Caco-2 (cell line): ENCODE measurements around the gene PCGF6. TPM values are rescaled to one million over a fixed set of nuclear protein-coding genes. Genes with fewer than 3 reads are reported as not detected.

Experiments used
- BruUV-seq: library from RNA; stranded (reverse); fragments of 400-500 nt; replicated peaks from 2 replicates; lab custom pipeline; 2021; lab: Mats Ljungman, UMichigan
- CTCF ChIA-PET: fragments of 300-600 bp; sonication (Branson Sonifier 250); formaldehyde crosslinking; loops from one replicate; lab custom pipeline; 2022; ENCODE audit warnings: antibody characterized with exemption; lab: Charles Lee
- POLR2A ChIA-PET: fragments of 300-600 bp; sonication (Branson Sonifier 250); formaldehyde crosslinking; loops from one replicate; lab custom pipeline; 2022; ENCODE audit warnings: antibody characterized with exemption; lab: Charles Lee
- DNase-seq, 2 experiments: peaks; one replicate each; pipeline versions ENCODE4 v3.0.0 to v3.0.0-alpha.2; 2020 to 2022
- H3K27me3 ChIP-seq: replicated peaks from 2 replicates; pipeline ENCODE4 v1.6.0; 2011; ENCODE audit warnings: low read length; ENCODE audit not compliant: control insufficient read depth, insufficient read depth
- H3K36me3 ChIP-seq: 2 replicates; pipeline ENCODE4 v1.5.1; 2011; ENCODE audit warnings: low read length; ENCODE audit not compliant: control insufficient read depth, insufficient read depth
- H3K4me1 ChIP-seq: fragments of 250-450 bp; sonication (Bioruptor Pico); 2 replicates; pipeline ENCODE4 v1.5.1; 2020; ENCODE audit warnings: mild to moderate bottlenecking
- H3K4me3 ChIP-seq: 2 replicates; pipeline ENCODE4 v1.5.1; 2011; ENCODE audit warnings: low read depth, mild to moderate bottlenecking, control low read depth, low read length
- H3K9me3 ChIP-seq: fragments of 250-450 bp; sonication (Bioruptor Pico); 2 replicates; pipeline ENCODE4 v1.5.1; 2020; ENCODE audit warnings: mild to moderate bottlenecking, moderate library complexity
- H3K27ac Mint-ChIP-seq: one replicate; pipeline ENCODE4 v1.8.0; 2022; ENCODE audit warnings: mixed read lengths; ENCODE audit not compliant: unreplicated experiment
- H3K27me3 Mint-ChIP-seq: one replicate; pipeline ENCODE4 v1.8.0; 2022; ENCODE audit warnings: mixed read lengths; ENCODE audit not compliant: insufficient read depth, unreplicated experiment
- H3K36me3 Mint-ChIP-seq: one replicate; pipeline ENCODE4 v1.8.0; 2022; ENCODE audit warnings: mild to moderate bottlenecking, mixed read lengths; ENCODE audit not compliant: insufficient read depth, unreplicated experiment
- H3K4me1 Mint-ChIP-seq: one replicate; pipeline ENCODE4 v1.8.0; 2022; ENCODE audit warnings: low read depth, mixed read lengths; ENCODE audit not compliant: unreplicated experiment
- H3K4me3 Mint-ChIP-seq: one replicate; pipeline ENCODE4 v1.8.0; 2022; ENCODE audit warnings: mild to moderate bottlenecking, moderate library complexity, mixed read lengths; ENCODE audit not compliant: unreplicated experiment
- H3K9me3 Mint-ChIP-seq: one replicate; pipeline ENCODE4 v1.8.0; 2022; ENCODE audit warnings: mixed read lengths; ENCODE audit not compliant: unreplicated experiment
- CTCF ChIP-seq, 2 experiments: fragments of 200-600 bp in 1 of 2; IDR thresholded peaks; 1 replicate in 1 of 2; 2 replicates in 1 of 2; pipeline versions ENCODE4 v1.5.1 to v1.8.0; 2011 to 2022; ENCODE audit warnings: antibody characterized with exemption in 1 of 2, control low read depth in 1 of 2, inconsistent platforms in 1 of 2, low read depth in 1 of 2, low read length in 1 of 2, mild to moderate bottlenecking in 1 of 2, moderate library complexity in 1 of 2; ENCODE audit not compliant: insufficient read depth in 1 of 2, severe bottlenecking in 1 of 2, unreplicated experiment in 1 of 2
- intact Hi-C: fragments of 100-400 bp; cut with micrococcal nuclease; formaldehyde crosslinking; loops from one replicate; pipeline ENCODE4 v1.10.0; 2022; ENCODE audit not compliant: unreplicated experiment
- total RNA-seq: library from RNA; stranded (reverse); gene quantifications from 2 replicates; pipeline ENCODE4 v1.2.3, GENCODE V29; 2022

PCGF6 gene
- total RNA-seq, 1 experiment from 2014 or later, result 21.6 TPM

GRCh38 chr10:103394180-103394579, 43.2 kb upstream of the PCGF6 start:
- ChIA-PET CTCF (no interaction called here), POLR2A (no interaction called here)
- peaks cover 23% of the 10 kb centered on the region for H3K4me1 Mint-ChIP-seq
- peaks cover 87% of the 10 kb centered on the region for H3K36me3 Mint-ChIP-seq
- intact Hi-C loops, result no loop called here
- no TSS peak for BruUV-seq
- H3K36me3 ChIP-seq, result peaks cover 2% of the 10 kb centered on the region
- no peak overlapping the region for H3K27ac Mint-ChIP-seq
- TF ChIP-seq CTCF (IDR thresholded peaks at IDR 0.05; ENCODE audit: insufficient read depth in 1 of 2, low read depth in 1 of 2, low read length in 1 of 2, severe bottlenecking in 1 of 2, unreplicated experiment in 1 of 2), result no peak
- H3K9me3 Mint-ChIP-seq, result no peaks in the 10 kb centered on the region
- H3K27me3 ChIP-seq, result no peaks in the 10 kb centered on the region
- no peak overlapping the region for H3K4me3 ChIP-seq
- no peak for DNase-seq
- no peak overlapping the region for H3K4me3 Mint-ChIP-seq
- no peaks in the 10 kb centered on the region for H3K9me3 ChIP-seq
- H3K27me3 Mint-ChIP-seq, result no peaks in the 10 kb centered on the region
- peaks cover 7% of the 10 kb centered on the region; the same call in 1 of the 2 replicates for H3K4me1 ChIP-seq

GRCh38 chr10:103382769-103383168, 31.8 kb upstream of the PCGF6 start:
- no TSS peak for BruUV-seq
- H3K27me3 Mint-ChIP-seq, result no peaks in the 10 kb centered on the region
- intact Hi-C loops, result no loop called here
- no peaks in the 10 kb centered on the region for H3K27me3 ChIP-seq
- ChIA-PET POLR2A (no interaction called here), CTCF (no interaction called here)
- H3K4me1 ChIP-seq, result no peaks in the 10 kb centered on the region
- H3K36me3 Mint-ChIP-seq, result peaks cover 21% of the 10 kb centered on the region
- no peaks in the 10 kb centered on the region for H3K36me3 ChIP-seq
- no peak overlapping the region for H3K4me3 Mint-ChIP-seq
- H3K27ac Mint-ChIP-seq, result no peak overlapping the region
- no peak for TF ChIP-seq CTCF (IDR thresholded peaks at IDR 0.05; ENCODE audit: insufficient read depth in 1 of 2, low read depth in 1 of 2, low read length in 1 of 2, severe bottlenecking in 1 of 2, unreplicated experiment in 1 of 2)
- H3K4me1 Mint-ChIP-seq, result no peaks in the 10 kb centered on the region
- no peaks in the 10 kb centered on the region for H3K9me3 ChIP-seq
- H3K9me3 Mint-ChIP-seq, result no peaks in the 10 kb centered on the region
- DNase-seq, result no peak
- no peak overlapping the region for H3K4me3 ChIP-seq

- Mint-ChIP-seq H3K27me3 (no peaks in the 10 kb centered on the region), H3K9me3 (no peaks in the 10 kb centered on the region), H3K27ac (no peak overlapping the region), H3K36me3 (peaks cover 21% of the 10 kb centered on the region), H3K4me1 (no peaks in the 10 kb centered on the region), H3K4me3 (no peak overlapping the region)
- no TSS peak for BruUV-seq
- Histone ChIP-seq H3K36me3 (no peaks in the 10 kb centered on the region), H3K4me3 (no peak overlapping the region), H3K9me3 (no peaks in the 10 kb centered on the region), H3K27me3 (no peaks in the 10 kb centered on the region), H3K4me1 (0 out of 2 replicates have a peak, but pooled peaks cover 5% of the 10 kb centered on the region)
- intact Hi-C loops, result no loop called here
- no peak for TF ChIP-seq CTCF (IDR thresholded peaks at IDR 0.05; ENCODE audit: insufficient read depth in 1 of 2, low read depth in 1 of 2, low read length in 1 of 2, severe bottlenecking in 1 of 2, unreplicated experiment in 1 of 2)
- ChIA-PET CTCF (no interaction called here), POLR2A (no interaction called here)
- no peak for DNase-seq
Measured at GRCh38 chr10:103374263-103374662, 23.3 kb upstream of the PCGF6 start.
